Mesendoderm (in vitro differentiated cells): ENCODE measurements around the gene RTN4R.

ENCODE experiments used
- DNase-seq: peaks from one replicate; pipeline ENCODE4 v3.0.0; 2013
- H2AK5ac ChIP-seq: 2 replicates; pipeline ENCODE4 v1.6.1; 2013; ENCODE audit warnings: low read length, inconsistent platforms
- H2BK120ac ChIP-seq: 2 replicates; pipeline ENCODE4 v1.6.1; 2013; ENCODE audit warnings: low read depth, mild to moderate bottlenecking, low read length, moderate library complexity, mixed read lengths
- H2BK15ac ChIP-seq: replicated peaks from 2 replicates; pipeline ENCODE4 v1.6.1; 2013; ENCODE audit warnings: low read depth, mild to moderate bottlenecking, moderate library complexity
- H2BK5ac ChIP-seq: 2 replicates; pipeline ENCODE4 v1.6.1; 2013; ENCODE audit warnings: low read length, inconsistent platforms
- H3K18ac ChIP-seq: 2 replicates; pipeline ENCODE4 v1.6.1; 2013; ENCODE audit warnings: mild to moderate bottlenecking, low read length, mixed read lengths
- H3K23ac ChIP-seq: one replicate; pipeline ENCODE4 v1.6.1; 2013; ENCODE audit warnings: low read length
- H3K27ac ChIP-seq: 2 replicates; pipeline ENCODE4 v1.5.1; 2013; ENCODE audit warnings: low read depth, mild to moderate bottlenecking, inconsistent platforms, low read length, moderate library complexity
- H3K27me3 ChIP-seq: 2 replicates; pipeline ENCODE4 v1.6.1; 2013; ENCODE audit warnings: low read length, control low read depth, mild to moderate bottlenecking, inconsistent platforms; ENCODE audit not compliant: insufficient read depth, poor library complexity
- H3K36me3 ChIP-seq: 2 replicates; pipeline ENCODE4 v1.6.1; 2013; ENCODE audit warnings: low read length, inconsistent platforms; ENCODE audit not compliant: control insufficient read depth, insufficient read depth
- H3K4ac ChIP-seq: one replicate; pipeline ENCODE4 v1.6.1; 2013; ENCODE audit warnings: low read depth, mild to moderate bottlenecking, low read length, moderate library complexity
- H3K4me1 ChIP-seq: 2 replicates; pipeline ENCODE4 v1.6.1; 2013; ENCODE audit warnings: low read depth, low read length, inconsistent platforms; ENCODE audit not compliant: control insufficient read depth
- H3K4me2 ChIP-seq: 2 replicates; pipeline ENCODE4 v1.6.1; 2013; ENCODE audit warnings: low read length
- H3K4me3 ChIP-seq: 2 replicates; pipeline ENCODE4 v1.5.1; 2013; ENCODE audit warnings: mild to moderate bottlenecking, low read length
- H3K56ac ChIP-seq: one replicate; pipeline ENCODE4 v1.6.1; 2013; ENCODE audit warnings: low read length
- H3K79me1 ChIP-seq: 2 replicates; pipeline ENCODE4 v1.6.1; 2013; ENCODE audit warnings: low read length, inconsistent platforms
- H3K79me2 ChIP-seq: 2 replicates; pipeline ENCODE4 v1.6.1; 2013; ENCODE audit warnings: mild to moderate bottlenecking, low read length; ENCODE audit not compliant: control insufficient read depth, insufficient read depth
- H3K9ac ChIP-seq: 2 replicates; pipeline ENCODE4 v1.6.1; 2013; ENCODE audit warnings: low read length, inconsistent platforms
- H4K5ac ChIP-seq: one replicate; pipeline ENCODE4 v1.6.1; 2013; ENCODE audit warnings: low read length
- H4K8ac ChIP-seq: one replicate; pipeline ENCODE4 v1.6.1; 2013; ENCODE audit warnings: low read depth, mild to moderate bottlenecking, control low read depth, low read length, moderate library complexity
- WGBS: extraction: QIAGEN DNeasy Blood & Tissue Kit; methylation state at CpG from one replicate; pipeline ENCODE4 v1.1.7; 2013; ENCODE audit warnings: low lambda C conversion rate, missing lambda C conversion rate; ENCODE audit not compliant: insufficient coverage; ENCODE audit errors: extremely low coverage; 5-methylcytosine and 5-hydroxymethylcytosine counted together

Gene RTN4R

DNA sequence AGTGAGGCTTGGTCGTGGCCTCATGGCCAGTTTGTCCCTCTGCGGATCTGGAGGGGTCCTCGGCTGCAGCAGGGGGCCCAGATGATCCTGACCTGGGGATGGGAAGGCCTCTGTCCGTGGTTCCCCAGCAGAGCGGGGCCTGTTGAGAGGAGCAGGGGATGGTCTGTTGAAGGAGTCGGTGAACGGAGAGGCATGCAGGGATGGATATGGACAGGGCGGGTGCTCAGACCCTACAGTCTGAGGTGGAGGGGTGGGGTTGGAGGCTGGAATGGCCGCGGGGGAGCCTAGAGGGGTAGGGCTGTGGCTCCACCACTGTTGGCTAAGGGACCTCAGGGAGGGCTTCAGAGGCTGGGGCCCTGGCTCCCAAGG lies 33.8 kb downstream of the RTN4R start:
- Histone ChIP-seq H3K4ac (no peak overlapping the region), H3K36me3 (no peaks in the 10 kb centered on the region), H3K79me1 (no peaks in the 10 kb centered on the region), H3K9ac (no peak overlapping the region), H3K27ac (no peak overlapping the region), H3K18ac (no peak overlapping the region), H3K4me1 (no peaks in the 10 kb centered on the region), H3K79me2 (no peaks in the 10 kb centered on the region), H3K4me3 (no peak overlapping the region), H2BK5ac (no peak overlapping the region), H2BK15ac (no peak overlapping the region), H2AK5ac (no peak overlapping the region), H3K4me2 (no peak overlapping the region), H2BK120ac (no peak overlapping the region), H3K56ac (no peak overlapping the region), H4K8ac (no peak overlapping the region), H3K23ac (no peak overlapping the region), H4K5ac (no peak overlapping the region), H3K27me3 (no peaks in the 10 kb centered on the region)
- WGBS: no CpG with 5 or more reads among the region's 10 CpGs
- no peak for DNase-seq

DNA sequence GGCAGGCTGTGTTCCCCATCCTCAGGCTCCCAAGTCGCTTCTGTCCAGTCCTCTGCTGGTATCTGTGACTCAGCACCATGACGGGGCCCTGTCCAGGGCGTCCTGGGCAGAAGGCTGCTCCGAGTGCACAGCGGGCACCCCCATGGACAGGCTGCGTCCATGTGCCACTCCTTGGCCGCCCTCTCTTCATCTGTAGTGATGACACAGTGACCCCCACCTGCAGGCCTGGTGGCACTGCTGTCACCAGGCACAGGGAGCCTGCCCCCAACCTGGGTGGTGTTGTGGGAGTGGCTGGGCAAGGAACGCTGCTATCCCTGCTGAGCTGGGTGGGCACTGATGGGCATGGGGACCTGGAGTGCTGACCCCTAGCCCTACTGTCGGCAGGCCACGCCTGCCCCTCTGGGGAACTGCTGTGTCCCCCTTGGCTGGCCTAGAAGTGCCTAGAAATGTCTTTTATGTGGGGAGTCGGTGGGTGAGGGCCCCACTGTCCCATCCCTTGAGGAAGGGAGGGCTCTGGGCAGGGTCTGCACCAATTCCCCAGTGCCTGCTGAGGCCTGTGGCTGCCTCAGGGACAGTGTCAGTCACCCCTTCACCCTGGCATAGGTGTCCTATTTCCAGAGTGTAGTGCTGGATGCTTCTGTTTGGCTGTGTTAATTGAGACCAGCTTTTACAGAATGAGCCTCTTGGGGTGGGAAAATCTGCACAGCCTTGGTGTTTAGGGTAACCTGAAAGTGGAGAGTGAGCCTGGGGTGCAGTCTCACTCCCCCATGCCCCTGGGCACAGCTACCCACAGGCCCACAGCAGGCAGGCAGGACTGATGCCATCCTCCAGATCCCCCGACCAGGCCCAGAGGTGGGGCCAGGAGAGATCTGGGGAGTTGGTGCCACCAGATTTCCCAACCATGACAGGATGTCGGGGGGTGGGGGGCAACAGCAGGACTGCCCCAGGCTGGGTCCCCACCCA lies 34.5 kb downstream of the RTN4R start:
- H3K79me2 ChIP-seq: no peaks in the 10 kb centered on the region
- no peaks in the 10 kb centered on the region for H3K79me1 ChIP-seq
- H3K4me2 ChIP-seq: no peak overlapping the region
- H3K4ac ChIP-seq: no peak overlapping the region
- no peak overlapping the region for H2BK5ac ChIP-seq
- no peak overlapping the region for H2BK15ac ChIP-seq
- WGBS: no CpG with 5 or more reads among the region's 13 CpGs
- no peak overlapping the region for H3K56ac ChIP-seq
- no peak overlapping the region for H3K27ac ChIP-seq
- H3K18ac ChIP-seq: no peak overlapping the region
- H3K27me3 ChIP-seq: no peaks in the 10 kb centered on the region
- no peak overlapping the region for H3K23ac ChIP-seq
- no peak overlapping the region for H2AK5ac ChIP-seq
- H3K36me3 ChIP-seq: no peaks in the 10 kb centered on the region
- no peak overlapping the region for H3K9ac ChIP-seq
- H3K4me1 ChIP-seq: no peaks in the 10 kb centered on the region
- H2BK120ac ChIP-seq: no peak overlapping the region
- H4K5ac ChIP-seq: no peak overlapping the region
- DNase-seq: no peak
- H3K4me3 ChIP-seq: no peak overlapping the region
- no peak overlapping the region for H4K8ac ChIP-seq

GRCh38 chr22:20232781-20233180 lies 35.3 kb downstream of the RTN4R start:
- H3K4me2 ChIP-seq: no peak overlapping the region
- no peak overlapping the region for H3K9ac ChIP-seq

GRCh38 chr22:20232237-20232598 lies 35.9 kb downstream of the RTN4R start:
- H3K4ac ChIP-seq: no peak overlapping the region
- no peaks in the 10 kb centered on the region for H3K79me2 ChIP-seq
- H2BK15ac ChIP-seq: no peak overlapping the region
- no peaks in the 10 kb centered on the region for H3K79me1 ChIP-seq
- no peak overlapping the region for H2BK120ac ChIP-seq
- no peak overlapping the region for H3K23ac ChIP-seq
- no peak overlapping the region for H3K56ac ChIP-seq
- H3K27ac ChIP-seq: no peak overlapping the region
- H3K9ac ChIP-seq: no peak overlapping the region
- H2BK5ac ChIP-seq: no peak overlapping the region
- no CpG with 5 or more reads among the region's 6 CpGs for WGBS
- no peak overlapping the region for H4K8ac ChIP-seq
- no peak overlapping the region for H4K5ac ChIP-seq
- H3K4me3 ChIP-seq: no peak overlapping the region
- H3K18ac ChIP-seq: no peak overlapping the region
- no peak overlapping the region for H2AK5ac ChIP-seq
- H3K4me2 ChIP-seq: no peak overlapping the region
- H3K36me3 ChIP-seq: no peaks in the 10 kb centered on the region
- no peak for DNase-seq
- H3K4me1 ChIP-seq: no peaks in the 10 kb centered on the region
- H3K27me3 ChIP-seq: no peaks in the 10 kb centered on the region

More at GRCh38 chr22:20232781-20233180, 35.3 kb downstream of the RTN4R start:
- Histone ChIP-seq H2AK5ac (no peak overlapping the region), H3K27ac (no peak overlapping the region), H4K5ac (no peak overlapping the region), H3K36me3 (no peaks in the 10 kb centered on the region), H3K4ac (no peak overlapping the region), H3K4me1 (no peaks in the 10 kb centered on the region), H3K79me1 (no peaks in the 10 kb centered on the region), H2BK5ac (no peak overlapping the region), H3K18ac (no peak overlapping the region), H3K79me2 (no peaks in the 10 kb centered on the region), H3K4me3 (no peak overlapping the region), H2BK120ac (no peak overlapping the region), H2BK15ac (no peak overlapping the region), H3K23ac (no peak overlapping the region), H3K27me3 (no peaks in the 10 kb centered on the region), H4K8ac (no peak overlapping the region), H3K56ac (no peak overlapping the region)
- no CpG with 5 or more reads among the region's 9 CpGs for WGBS
- DNase-seq: no peak

DNA sequence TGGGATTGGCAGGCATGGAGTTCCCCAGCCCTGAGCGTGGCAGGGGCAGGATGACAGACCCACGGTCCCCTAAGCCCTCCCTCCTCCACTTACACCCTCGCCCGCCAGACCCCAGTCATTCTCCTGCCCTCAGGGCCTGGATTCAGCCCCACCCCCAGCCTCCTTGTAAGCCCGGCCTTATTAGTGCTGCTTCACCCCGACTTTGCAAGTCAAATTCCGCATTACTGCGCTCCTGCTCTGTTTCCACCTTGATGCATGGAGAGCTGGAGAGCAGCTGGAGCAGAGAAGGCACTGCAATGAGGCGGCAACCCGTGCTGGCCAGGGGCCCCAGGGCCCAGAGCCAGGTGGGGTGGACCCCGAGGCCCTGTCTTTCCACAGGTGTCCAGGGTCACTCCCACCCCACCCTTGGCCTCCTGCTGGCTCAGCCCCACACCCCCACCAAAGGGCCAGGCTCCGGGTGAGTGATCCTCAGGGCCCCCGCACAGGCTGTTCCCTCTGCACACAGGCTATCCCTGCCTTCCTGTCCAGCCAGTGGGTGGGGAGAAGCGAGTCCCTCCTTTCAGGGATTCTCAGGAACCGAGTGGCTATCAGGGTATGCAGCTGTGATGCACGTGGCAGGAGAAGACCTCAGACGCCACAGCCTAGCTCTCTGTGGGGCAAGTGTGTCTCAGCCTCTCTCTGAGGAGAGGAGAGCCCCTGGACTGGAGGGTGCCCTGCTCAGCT lies 36.4 kb downstream of the RTN4R start:
- H4K5ac ChIP-seq: no peak overlapping the region
- no peak overlapping the region for H3K23ac ChIP-seq
- no peak overlapping the region for H2BK15ac ChIP-seq
- H3K36me3 ChIP-seq: no peaks in the 10 kb centered on the region
- no peaks in the 10 kb centered on the region for H3K4me1 ChIP-seq
- no peaks in the 10 kb centered on the region for H3K27me3 ChIP-seq
- H3K4me3 ChIP-seq: no peak overlapping the region
- H3K4ac ChIP-seq: no peak overlapping the region
- H3K56ac ChIP-seq: no peak overlapping the region
- H3K18ac ChIP-seq: no peak overlapping the region
- no peak overlapping the region for H2BK120ac ChIP-seq
- H3K27ac ChIP-seq: no peak overlapping the region
- no CpG with 5 or more reads among the region's 17 CpGs for WGBS
- no peak overlapping the region for H2BK5ac ChIP-seq
- H4K8ac ChIP-seq: no peak overlapping the region
- no peaks in the 10 kb centered on the region for H3K79me2 ChIP-seq
- H2AK5ac ChIP-seq: no peak overlapping the region
- no peak overlapping the region for H3K4me2 ChIP-seq
- H3K9ac ChIP-seq: no peak overlapping the region
- no peaks in the 10 kb centered on the region for H3K79me1 ChIP-seq
- no peak for DNase-seq
